Measurements from ENCODE around the gene PCDH1. TPM values are rescaled to one million over a fixed set of nuclear protein-coding genes. Genes with fewer than 3 reads are reported as not detected.

The PCDH1 gene
- total RNA-seq, 3 donors from 2014 or later = 75.1 to 159 (median 127) TPM

DNA sequence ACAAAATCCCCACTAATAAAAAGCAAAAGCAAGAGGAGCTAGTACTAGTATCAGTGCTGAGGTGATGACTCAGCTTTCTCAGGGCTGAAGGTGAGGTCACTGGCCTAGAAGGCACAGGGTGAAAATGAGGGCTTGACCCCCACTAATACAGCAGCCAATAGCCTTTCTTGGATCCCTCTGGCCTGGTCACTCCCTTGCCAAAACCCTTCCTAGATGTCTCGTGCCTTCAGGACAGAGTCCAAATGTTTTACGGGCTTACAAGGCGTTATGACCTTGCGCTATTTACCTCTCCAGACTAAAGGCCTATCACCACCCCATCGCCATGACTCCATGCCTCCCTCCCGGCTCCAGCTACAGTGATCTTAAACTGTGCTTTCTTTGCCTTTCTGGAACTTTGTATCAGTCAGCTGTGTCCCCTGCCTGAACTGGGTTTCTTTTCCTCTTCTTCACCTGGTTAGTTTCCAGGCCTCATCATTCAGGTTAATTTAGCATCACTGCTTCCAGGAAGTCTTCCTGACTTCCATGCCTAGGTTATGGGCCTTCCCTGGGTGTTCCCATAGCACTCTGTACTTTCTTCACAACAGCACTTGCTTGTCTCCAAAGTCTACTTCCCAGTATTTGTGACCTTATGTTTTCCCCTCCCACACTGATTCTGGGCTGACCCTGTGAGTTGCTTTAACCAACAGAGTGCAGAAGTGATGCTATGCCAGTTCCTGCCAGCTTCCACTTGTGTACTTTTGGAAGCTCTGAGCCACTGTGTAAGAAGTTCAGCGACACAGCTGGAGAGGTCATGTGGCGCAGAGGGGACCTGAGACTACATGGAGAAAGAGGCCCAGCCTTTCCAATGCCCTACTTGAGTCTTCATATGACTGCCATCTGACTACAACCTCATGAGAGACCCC is 41.3 kb upstream of the PCDH1 start:
- TF ChIP-seq CTCF (IDR thresholded peaks at IDR 0.05) = no peak
- Histone ChIP-seq H3K9me3 (no peaks in the 10 kb centered on the region), H3K4me3 (no peak overlapping the region), H3K36me3 (ENCODE audit: low read depth) (no peaks in the 10 kb centered on the region), H3K4me1 (ENCODE audit: low read depth) (peaks cover 28% of the 10 kb centered on the region)
- DNase-seq (peak in 1 of 3 donors; percentile 58), ATAC-seq (peak; percentile 39)
- intact Hi-C loops (cut with DNase I, micrococcal nuclease) = no loop called here

DNA sequence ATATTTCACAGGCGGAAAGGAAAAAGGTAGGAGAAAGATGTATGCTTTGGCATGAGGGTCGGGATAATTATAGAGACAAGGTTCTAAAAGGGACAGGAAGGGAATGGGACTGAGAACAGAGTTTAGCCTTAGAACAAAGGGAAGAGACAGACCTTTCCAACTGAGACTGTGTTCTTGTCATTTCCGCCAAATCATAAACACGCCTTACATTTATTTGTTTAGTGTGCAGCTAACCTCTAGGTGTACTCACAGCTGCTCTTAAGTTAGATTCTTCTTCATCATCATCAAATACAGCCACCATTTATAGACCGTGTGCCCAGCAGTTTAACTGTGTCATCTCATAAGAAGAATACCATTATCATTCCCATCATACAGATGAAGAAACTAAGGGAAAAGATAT is 39.5 kb upstream of the PCDH1 start:
- Histone ChIP-seq H3K4me3 (no peak overlapping the region), H3K4me1 (ENCODE audit: low read depth) (peaks cover 26% of the 10 kb centered on the region)
- no peak for DNase-seq

DNA sequence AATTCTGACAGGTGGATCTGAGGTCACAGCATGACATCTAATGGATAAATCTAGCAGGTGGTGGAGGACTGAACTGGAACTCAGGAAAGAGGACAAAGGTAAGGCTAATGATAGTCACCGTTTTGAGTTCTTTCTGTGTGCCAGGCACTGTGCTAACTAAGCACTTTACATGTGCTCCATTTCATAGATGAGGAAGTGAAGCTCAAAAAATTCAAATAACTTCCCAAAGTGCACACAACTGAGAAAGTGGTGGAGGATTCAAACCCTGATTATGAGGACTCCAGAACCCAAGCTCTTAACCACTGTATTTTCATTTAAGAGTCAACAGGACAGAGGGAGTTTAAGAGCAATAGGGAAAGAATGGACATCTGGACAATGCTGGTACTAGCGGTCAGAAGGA is 38.3 kb upstream of the PCDH1 start:
- H3K9me3 ChIP-seq = no peaks in the 10 kb centered on the region
- intact Hi-C loops (cut with DNase I, micrococcal nuclease) = no loop called here
- ATAC-seq = no peak
- H3K4me3 ChIP-seq = no peak overlapping the region
- DNase-seq = no peak
- no peaks in the 10 kb centered on the region for H3K36me3 ChIP-seq (ENCODE audit: low read depth)
- TF ChIP-seq CTCF (IDR thresholded peaks at IDR 0.05) = no peak
- peaks cover 26% of the 10 kb centered on the region for H3K4me1 ChIP-seq (ENCODE audit: low read depth)

More for the DNA sequence above, 39.5 kb upstream of the PCDH1 start:
- ATAC-seq = peak; percentile 75
- H3K9me3 ChIP-seq = no peaks in the 10 kb centered on the region
- intact Hi-C loops (cut with DNase I, micrococcal nuclease) = no loop called here
- TF ChIP-seq CTCF (IDR thresholded peaks at IDR 0.05) = no peak
- no peaks in the 10 kb centered on the region for H3K36me3 ChIP-seq (ENCODE audit: low read depth)

- ATAC-seq = peak; percentile 53
- DNase-seq = peak; percentile 23 to 60 (median 52)
- H3K36me3 ChIP-seq (ENCODE audit: low read depth) = no peaks in the 10 kb centered on the region
- H3K9me3 ChIP-seq = no peaks in the 10 kb centered on the region
- intact Hi-C loops (cut with DNase I, micrococcal nuclease) = no loop called here
- no peak for TF ChIP-seq CTCF (IDR thresholded peaks at IDR 0.05)
- H3K4me1 ChIP-seq (ENCODE audit: low read depth) = peaks cover 26% of the 10 kb centered on the region
- no peak overlapping the region for H3K4me3 ChIP-seq
Observed at GRCh38 chr5:141915881-141916336, 37.7 kb upstream of the PCDH1 start.

DNA sequence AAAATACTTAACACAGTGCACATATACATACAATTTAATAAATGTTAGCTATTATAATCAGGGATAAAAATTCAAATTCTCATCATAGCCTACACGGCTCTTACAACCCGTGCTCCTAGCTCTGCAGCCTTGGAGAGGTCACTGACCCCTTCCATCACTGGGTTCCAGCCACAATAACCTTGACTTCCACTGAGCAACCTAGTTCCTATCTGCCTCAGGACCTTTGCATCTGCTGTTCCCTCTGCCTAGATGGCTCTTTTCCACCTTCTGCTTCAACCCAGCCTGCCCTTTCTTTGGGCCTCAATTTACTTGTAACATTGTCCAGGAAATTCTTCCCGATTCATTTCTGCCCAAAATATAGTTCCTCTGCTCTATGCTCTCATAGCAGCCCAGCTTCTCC is 36.6 kb upstream of the PCDH1 start:
- TF ChIP-seq CTCF (IDR thresholded peaks at IDR 0.05) = no peak
- H3K9me3 ChIP-seq = no peaks in the 10 kb centered on the region
- H3K4me3 ChIP-seq = no peak overlapping the region
- intact Hi-C loops (cut with DNase I, micrococcal nuclease) = no loop called here
- ATAC-seq (no peak), DNase-seq (no peak)
- no peaks in the 10 kb centered on the region for H3K36me3 ChIP-seq (ENCODE audit: low read depth)
- peaks cover 24% of the 10 kb centered on the region for H3K4me1 ChIP-seq (ENCODE audit: low read depth)
